OCI-LY7 (cell line): ENCODE data around the gene CHMP4A. TPM values are rescaled to one million over a fixed set of nuclear protein-coding genes. Genes with fewer than 3 reads are reported as not detected.

ENCODE experiments used
- BruUV-seq: library from RNA; stranded (reverse); fragments of 400-500 nt; replicated peaks from 2 replicates; lab custom pipeline; 2021; lab: Mats Ljungman, UMichigan
- CTCF ChIA-PET: fragments of 300-600 bp; sonication (Branson Sonifier 250); formaldehyde crosslinking; loops from one replicate; lab custom pipeline; 2022; ENCODE audit warnings: antibody characterized with exemption; ENCODE audit not compliant: unreplicated experiment; lab: Charles Lee
- POLR2A ChIA-PET: fragments of 300-600 bp; sonication (Branson Sonifier 250); formaldehyde crosslinking; loops from one replicate; lab custom pipeline; 2022; ENCODE audit warnings: antibody characterized with exemption; lab: Charles Lee
- DNase-seq: peaks from one replicate; pipeline ENCODE4 v3.0.0-alpha.2; 2015; ENCODE audit warnings: low spot score
- H2AFZ ChIP-seq: fragments of 200-600 bp; sonication (generic), shearing (Covaris generic); 2 replicates; pipeline ENCODE4 v1.6.1; 2014; ENCODE audit warnings: mild to moderate bottlenecking, antibody characterized with exemption, low read length, moderate library complexity
- H3K27ac ChIP-seq: fragments of 200-600 bp; sonication (generic); 2 replicates; pipeline ENCODE4 v1.5.1; 2014; ENCODE audit warnings: mixed run types, low read depth, mild to moderate bottlenecking, moderate library complexity, low read length, inconsistent platforms; ENCODE audit not compliant: poor library complexity, severe bottlenecking
- H3K36me3 ChIP-seq: fragments of 200-600 bp; sonication (generic); 2 replicates; pipeline ENCODE4 v1.6.1; 2014; ENCODE audit warnings: mild to moderate bottlenecking, antibody characterized with exemption, low read length, moderate library complexity, mixed read lengths; ENCODE audit not compliant: insufficient read depth
- H3K4me1 ChIP-seq: fragments of 200-600 bp; sonication (generic); 2 replicates; pipeline ENCODE4 v1.5.1; 2014; ENCODE audit warnings: mild to moderate bottlenecking, low read length; ENCODE audit not compliant: insufficient read depth, poor library complexity, severe bottlenecking
- H3K4me2 ChIP-seq: fragments of 200-600 bp; sonication (generic); 2 replicates; pipeline ENCODE4 v1.6.1; 2014; ENCODE audit warnings: mild to moderate bottlenecking, low read length
- H3K4me3 ChIP-seq: fragments of 200-600 bp; sonication (generic); 2 replicates; pipeline ENCODE4 v1.5.1; 2014; ENCODE audit warnings: mild to moderate bottlenecking, low read depth, low read length; ENCODE audit not compliant: poor library complexity, severe bottlenecking
- H3K79me2 ChIP-seq: fragments of 200-600 bp; sonication (generic); 2 replicates; pipeline ENCODE4 v1.6.1; 2016; ENCODE audit warnings: low read depth, mild to moderate bottlenecking, low read length, moderate library complexity, mixed read lengths; ENCODE audit not compliant: insufficient read depth
- H3K9me2 ChIP-seq: fragments of 200-600 bp; sonication (generic); 2 replicates; pipeline ENCODE4 v1.6.1; 2016; ENCODE audit warnings: mild to moderate bottlenecking, low read length, mixed read lengths; ENCODE audit not compliant: insufficient read depth
- H3K9me3 ChIP-seq: fragments of 200-600 bp; sonication (generic); 2 replicates; pipeline ENCODE4 v1.6.1; 2014; ENCODE audit warnings: mild to moderate bottlenecking, mixed run types, low read length, mixed read lengths
- H4K20me1 ChIP-seq: fragments of 200-600 bp; sonication (generic); 2 replicates; pipeline ENCODE4 v1.6.1; 2014; ENCODE audit warnings: mild to moderate bottlenecking, antibody characterized with exemption, low read length, moderate library complexity, mixed read lengths; ENCODE audit not compliant: insufficient read depth
- CTCF ChIP-seq: fragments of 200-600 bp; sonication (generic); conservative IDR thresholded peaks from 2 replicates; pipeline ENCODE4 v1.5.1; 2014; ENCODE audit warnings: mild to moderate bottlenecking, antibody characterized with exemption, low read length, moderate library complexity, mixed read lengths
- EZH2phosphoT487 ChIP-seq: fragments of 200-600 bp; sonication (generic); IDR thresholded peaks from 2 replicates; pipeline ENCODE4 v1.6.1; 2018; ENCODE audit warnings: low read depth, borderline replicate concordance, mild to moderate bottlenecking, mixed run types, antibody characterized with exemption, low read length, moderate library complexity, mixed read lengths
- intact Hi-C: fragments of 100-400 bp; cut with micrococcal nuclease; formaldehyde crosslinking; loops from one replicate; pipeline ENCODE4 v1.10.0; 2022; ENCODE audit not compliant: unreplicated experiment
- total RNA-seq, 2 experiments: library from RNA; depleted of rRNA in 1 of 2; stranded (reverse); fragments of >200 nt in 1 of 2; shearing (Covaris generic) in 1 of 2; gene quantifications; 2 replicates each; pipeline ENCODE4 v1.2.3, GENCODE V29; 2014 to 2022

Gene CHMP4A
- total RNA-seq, 2 experiments from 2014 or later: 48.5 to 72.9 TPM

- H4K20me1 ChIP-seq: no peaks in the 10 kb centered on the region
- H2AFZ ChIP-seq: no peak overlapping the region
- no peaks in the 10 kb centered on the region for H3K4me1 ChIP-seq
- no peak overlapping the region for H3K27ac ChIP-seq
- H3K9me3 ChIP-seq: no peaks in the 10 kb centered on the region
- no TSS peak for BruUV-seq
- DNase-seq: no peak
- H3K36me3 ChIP-seq: peaks cover 57% of the 10 kb centered on the region
- no peak overlapping the region for H3K4me3 ChIP-seq
- no peak overlapping the region for H3K4me2 ChIP-seq
- H3K79me2 ChIP-seq: no peaks in the 10 kb centered on the region
- intact Hi-C loops: no loop called here
- TF ChIP-seq CTCF: no peak
- TF ChIP-seq EZH2phosphoT487: no peak
- H3K9me2 ChIP-seq: no peaks in the 10 kb centered on the region
- ChIA-PET CTCF (no interaction called here), POLR2A (no interaction called here)
These were observed 33.9 kb downstream of the CHMP4A start for GRCh38 chr14:24179294-24179960.

GRCh38 chr14:24178399-24179178 is 34.7 kb downstream of the CHMP4A start:
- no peak overlapping the region for H3K4me3 ChIP-seq
- no peaks in the 10 kb centered on the region for H3K4me1 ChIP-seq
- CTCF ChIA-PET: no interaction called here
- H3K4me2 ChIP-seq: no peak overlapping the region
- H4K20me1 ChIP-seq: no peaks in the 10 kb centered on the region
- H3K9me2 ChIP-seq: no peaks in the 10 kb centered on the region
- no peaks in the 10 kb centered on the region for H3K9me3 ChIP-seq
- no TSS peak for BruUV-seq
- no peak for DNase-seq
- no peaks in the 10 kb centered on the region for H3K79me2 ChIP-seq
- POLR2A ChIA-PET: no interaction called here
- TF ChIP-seq EZH2phosphoT487 (no peak), CTCF (no peak)
- intact Hi-C loops: no loop called here
- H2AFZ ChIP-seq: no peak overlapping the region
- H3K27ac ChIP-seq: no peak overlapping the region
- H3K36me3 ChIP-seq: peaks cover 51% of the 10 kb centered on the region

DNA sequence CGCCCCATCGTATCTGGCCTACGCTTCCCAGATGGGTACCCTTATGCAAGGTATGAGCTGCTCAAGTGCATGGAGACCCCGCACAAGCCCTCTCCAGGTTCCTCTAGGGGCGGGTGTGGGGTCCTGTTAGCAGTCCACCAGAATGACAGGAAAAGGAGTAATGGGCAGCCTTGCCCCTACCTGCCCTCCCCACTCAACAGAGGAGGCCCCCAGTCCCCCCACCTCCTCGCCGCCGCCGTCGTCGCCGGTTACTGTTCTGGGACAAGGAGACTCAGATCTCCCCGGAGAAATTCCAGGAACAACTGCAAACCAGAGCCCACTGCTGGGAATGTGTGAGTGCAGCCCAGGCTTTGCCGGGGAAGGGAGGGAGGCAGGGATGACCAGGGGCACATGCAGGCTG is 35.4 kb downstream of the CHMP4A start:
- H3K4me1 ChIP-seq: no peaks in the 10 kb centered on the region
- POLR2A ChIA-PET: interaction anchor here (1.1 kb wide), 1 partner anchor 10 kb away, joined by 4 read pairs; no protein-coding TSS in a partner anchor
- H3K36me3 ChIP-seq: peaks cover 44% of the 10 kb centered on the region
- H3K9me2 ChIP-seq: no peaks in the 10 kb centered on the region
- BruUV-seq: no TSS peak
- no peak overlapping the region for H3K27ac ChIP-seq
- no peak overlapping the region for H3K4me3 ChIP-seq
- no peaks in the 10 kb centered on the region for H3K9me3 ChIP-seq
- H2AFZ ChIP-seq: no peak overlapping the region
- CTCF ChIA-PET: no interaction called here
- no peaks in the 10 kb centered on the region for H4K20me1 ChIP-seq
- intact Hi-C loops: no loop called here
- no peak overlapping the region for H3K4me2 ChIP-seq
- H3K79me2 ChIP-seq: no peaks in the 10 kb centered on the region
- no peak for DNase-seq
- no peak for TF ChIP-seq CTCF
- TF ChIP-seq EZH2phosphoT487: no peak
